HG03575 (cell line): ENCODE data around the gene PLAC1.

Experiments used
- ATAC-seq: cut with Tn5 transposase; IDR thresholded peaks from one replicate; pipeline ENCODE4 v1.9.1; 2021; ENCODE audit not compliant: unreplicated experiment, insufficient number of reproducible peaks, low FRiP score; ENCODE audit errors: extremely low read depth

PLAC1 gene

DNA sequence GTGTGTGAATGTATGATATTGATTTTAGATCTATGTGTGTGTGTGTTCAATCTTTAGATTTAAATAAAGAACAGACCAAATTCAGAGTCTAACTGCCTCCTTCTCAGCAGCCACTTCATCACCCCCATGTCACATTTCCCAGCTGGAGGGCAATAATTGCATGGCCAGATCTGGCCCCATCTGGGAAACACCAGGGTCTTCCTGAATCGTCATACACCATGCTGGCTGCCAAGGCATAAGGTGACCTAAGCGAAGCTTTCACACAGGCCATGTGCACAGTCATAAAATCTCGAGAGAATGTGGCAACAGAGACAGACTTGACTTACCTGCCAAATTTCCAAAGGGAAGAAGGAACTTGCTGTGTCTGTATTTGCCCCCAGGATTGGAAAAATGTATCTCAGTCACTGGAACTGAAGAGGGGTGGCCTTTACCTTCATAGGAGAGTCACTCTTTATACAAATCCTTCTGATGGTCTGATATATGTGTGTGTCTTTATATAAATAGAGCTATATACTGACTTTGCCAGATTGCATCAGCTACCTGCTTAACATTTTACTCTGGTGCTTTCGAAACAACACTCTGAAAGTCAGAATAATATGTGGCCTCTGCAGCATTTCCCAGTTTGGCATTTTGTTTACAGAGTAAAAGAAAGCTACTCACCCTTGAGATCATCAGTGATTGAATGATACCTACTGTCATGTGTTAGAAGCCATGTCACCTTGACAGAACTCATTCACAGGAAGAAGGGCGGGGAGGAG, at the start of gene PLAC1:
PLAC1 (minus strand) TSS at position 470 of the 758 bp plus-strand sequence. CDS start 91,789 bp downstream, outside the sequence.
- no peak for ATAC-seq

DNA sequence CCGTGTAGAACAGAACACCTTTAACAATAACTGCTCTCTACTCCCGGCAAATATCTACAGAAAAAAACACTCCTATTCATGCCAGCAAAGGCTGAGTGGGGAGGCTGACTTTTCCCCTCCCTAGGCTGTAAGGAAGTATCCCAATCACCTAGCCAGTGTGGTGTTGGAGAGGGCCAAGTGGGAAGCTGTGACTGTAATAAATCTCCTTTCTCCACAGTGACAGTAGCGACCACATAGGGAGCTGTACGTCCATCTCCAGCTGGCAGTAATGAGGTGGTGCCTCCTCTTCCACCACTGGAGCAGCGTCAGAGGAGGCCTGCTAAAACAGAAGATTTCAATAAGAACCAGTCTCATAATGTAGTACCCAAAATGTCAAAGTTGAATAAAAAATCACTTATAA, 47.9 kb upstream of the PLAC1 start:
- no peak for ATAC-seq

DNA sequence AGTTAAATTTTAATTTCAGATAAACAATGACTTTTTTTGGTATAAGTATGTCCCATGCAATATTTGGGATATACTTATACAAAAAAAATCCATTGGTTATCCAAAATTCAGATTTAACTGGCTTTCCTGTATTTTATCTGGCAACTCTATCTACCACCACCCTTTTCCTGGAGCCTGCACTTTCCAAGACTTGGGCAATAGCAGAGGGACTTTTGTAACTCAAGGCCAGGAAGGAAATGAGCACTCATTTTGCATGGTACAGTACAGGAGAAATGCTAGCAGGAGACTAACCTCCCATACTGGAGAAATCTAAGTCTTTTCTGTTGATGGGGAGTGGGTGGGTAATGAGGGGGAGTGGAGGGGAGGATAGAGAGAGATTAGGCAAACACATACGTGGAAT, 37.7 kb upstream of the PLAC1 start:
- ATAC-seq, result no peak

- no peak for ATAC-seq
These were observed 36.4 kb upstream of the PLAC1 start for GRCh38 chrX:134694333-134695322.

GRCh38 chrX:134693644-134694043, 35.4 kb upstream of the PLAC1 start:
- no peak for ATAC-seq

GRCh38 chrX:134692990-134693389, 34.7 kb upstream of the PLAC1 start:
- ATAC-seq, result no peak

DNA sequence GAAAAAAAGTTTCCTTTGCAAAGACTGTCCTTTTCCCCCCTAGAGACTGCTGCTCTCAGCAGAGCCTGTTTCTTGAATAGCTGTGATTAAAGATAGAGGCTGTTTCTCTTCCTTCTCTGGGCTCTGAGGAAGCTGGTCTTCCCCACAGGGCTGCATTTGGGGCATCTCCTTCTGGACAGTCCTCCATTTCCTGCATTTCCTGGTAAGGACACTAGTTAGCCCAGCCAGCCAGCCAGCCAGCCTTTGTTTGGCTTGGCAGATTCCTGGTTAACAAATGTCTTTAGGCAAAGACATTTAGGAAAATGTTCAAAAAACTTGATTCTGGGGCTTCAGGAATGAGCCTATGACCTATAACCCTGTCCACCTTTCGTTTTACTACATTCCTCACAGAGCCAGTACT, 34.0 kb upstream of the PLAC1 start:
- ATAC-seq, result no peak

DNA sequence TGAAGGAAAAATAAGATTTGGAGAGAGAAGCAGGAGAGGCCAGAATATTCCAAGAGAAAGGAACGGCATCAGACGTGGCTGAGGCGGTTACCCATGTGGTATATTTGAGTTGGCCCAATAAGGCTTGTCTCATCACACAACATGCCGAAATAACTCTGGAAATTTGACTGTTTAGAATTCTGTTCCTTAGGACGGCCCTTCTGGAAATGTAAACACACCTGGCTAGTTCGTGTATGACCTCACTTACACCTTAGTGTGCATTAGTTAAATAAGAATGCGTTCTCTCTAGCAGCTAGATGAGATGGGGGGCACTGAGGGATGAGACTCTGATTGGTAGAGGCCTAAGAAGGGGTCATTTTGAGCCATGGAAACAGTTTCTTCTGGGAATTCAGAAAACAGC, 33.2 kb upstream of the PLAC1 start:
- no peak for ATAC-seq

DNA sequence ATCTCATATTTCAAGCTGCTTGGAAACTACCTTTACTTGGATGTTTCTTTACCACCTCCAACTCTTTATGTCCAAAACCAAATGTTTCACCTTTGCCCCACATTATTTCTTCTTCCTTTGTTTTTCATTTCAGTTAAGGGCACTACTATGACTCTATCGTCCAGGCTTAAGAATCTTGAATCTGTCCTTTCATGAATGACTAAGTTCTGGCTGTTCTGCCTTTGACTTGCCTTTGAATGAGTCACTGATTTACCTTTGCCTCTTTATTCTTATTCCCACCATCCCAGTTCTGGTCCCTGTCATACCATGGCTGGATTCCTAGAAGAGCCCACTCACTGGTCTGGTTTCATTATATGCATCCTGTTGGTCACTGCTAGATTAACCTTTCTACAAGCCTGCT, 30.6 kb upstream of the PLAC1 start:
- ATAC-seq, result no peak

DNA sequence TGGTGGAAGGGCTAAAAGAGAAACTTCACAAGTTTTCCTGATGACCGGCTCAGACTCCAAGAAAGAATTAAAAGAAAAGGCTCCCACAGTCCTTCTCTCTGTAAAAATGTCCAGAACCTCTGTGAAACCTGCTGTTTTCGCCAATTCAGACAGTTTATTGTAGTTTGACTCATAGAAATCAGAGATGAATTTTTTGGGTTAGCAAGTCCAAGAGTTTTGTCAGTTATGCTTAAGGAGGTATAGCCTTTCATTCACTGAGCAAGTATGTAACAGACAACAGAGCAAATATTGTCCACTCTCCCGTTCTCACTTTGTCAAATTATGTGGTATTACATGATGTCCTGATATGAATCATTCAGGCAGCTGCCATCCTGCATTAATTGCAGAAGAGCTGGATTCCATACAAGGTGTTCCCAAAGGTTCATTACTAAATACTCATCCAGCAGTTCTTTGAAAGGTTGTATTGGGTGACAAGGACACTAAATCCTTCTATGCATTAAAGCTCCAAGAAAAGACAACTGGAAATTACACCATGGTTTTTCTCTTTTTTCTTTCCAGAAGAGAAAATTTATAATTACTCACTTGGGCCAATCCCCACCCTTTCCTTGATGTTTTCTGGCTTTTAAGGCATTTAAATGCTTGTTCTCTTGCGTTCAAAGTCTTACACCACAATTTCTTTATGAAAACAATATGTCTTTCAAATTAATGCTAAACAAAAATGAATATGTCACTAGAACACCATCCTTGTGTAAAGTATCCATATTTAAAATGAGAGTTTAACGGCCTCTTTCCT, 30.0 kb upstream of the PLAC1 start:
- no peak for ATAC-seq

- ATAC-seq, result no peak
These were observed 27.4 kb upstream of the PLAC1 start for GRCh38 chrX:134685668-134686067.

- ATAC-seq, result no peak
These were observed 26.7 kb upstream of the PLAC1 start for GRCh38 chrX:134684956-134685355.

GRCh38 chrX:134683351-134684005, 25.2 kb upstream of the PLAC1 start:
- no peak for ATAC-seq

GRCh38 chrX:134682081-134682480, 23.8 kb upstream of the PLAC1 start:
- no peak for ATAC-seq

DNA sequence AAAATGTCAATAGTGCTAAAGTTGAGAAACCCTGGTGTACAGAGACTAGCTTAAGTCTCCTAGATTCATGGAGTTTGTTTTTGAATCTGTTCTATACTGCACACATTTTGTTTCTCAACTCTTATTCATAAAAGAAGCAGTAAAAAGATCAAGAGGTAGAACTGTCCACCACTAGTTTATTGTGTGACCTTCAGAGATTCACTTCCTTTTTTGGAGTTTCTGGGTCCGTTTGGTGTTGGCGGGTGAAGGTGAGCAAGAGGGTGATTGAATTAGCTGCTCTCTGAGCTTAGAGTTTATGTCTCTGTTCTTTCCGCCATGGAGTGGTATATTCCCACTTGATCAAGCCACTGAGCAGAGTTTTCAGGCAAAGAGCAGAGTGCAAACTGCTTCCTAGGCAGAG, 21.4 kb upstream of the PLAC1 start:
- ATAC-seq, result no peak

DNA sequence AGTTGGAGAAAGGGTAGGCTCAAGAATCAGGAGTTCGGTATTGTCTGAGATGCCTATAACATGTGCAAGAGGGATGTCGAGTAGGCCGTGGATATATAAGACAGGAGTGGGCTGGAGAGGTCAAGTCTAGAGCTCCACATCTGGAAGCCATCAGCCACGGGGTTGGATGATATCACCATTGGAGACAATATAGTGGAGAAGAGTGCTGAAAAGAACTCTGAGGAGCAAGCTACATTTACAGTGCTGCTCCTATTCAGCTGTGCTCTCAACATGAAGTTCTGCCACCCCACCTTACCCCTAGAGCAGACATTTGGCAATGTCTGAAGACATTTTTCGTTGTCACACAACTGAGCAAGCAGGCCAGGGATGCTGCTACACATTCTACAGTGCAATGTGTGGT, 20.9 kb upstream of the PLAC1 start:
- no peak for ATAC-seq

- ATAC-seq, result no peak
These were observed 19.1 kb upstream of the PLAC1 start for GRCh38 chrX:134677332-134677731.

- no peak for ATAC-seq
These were observed 18.2 kb upstream of the PLAC1 start for GRCh38 chrX:134676436-134676835.

DNA sequence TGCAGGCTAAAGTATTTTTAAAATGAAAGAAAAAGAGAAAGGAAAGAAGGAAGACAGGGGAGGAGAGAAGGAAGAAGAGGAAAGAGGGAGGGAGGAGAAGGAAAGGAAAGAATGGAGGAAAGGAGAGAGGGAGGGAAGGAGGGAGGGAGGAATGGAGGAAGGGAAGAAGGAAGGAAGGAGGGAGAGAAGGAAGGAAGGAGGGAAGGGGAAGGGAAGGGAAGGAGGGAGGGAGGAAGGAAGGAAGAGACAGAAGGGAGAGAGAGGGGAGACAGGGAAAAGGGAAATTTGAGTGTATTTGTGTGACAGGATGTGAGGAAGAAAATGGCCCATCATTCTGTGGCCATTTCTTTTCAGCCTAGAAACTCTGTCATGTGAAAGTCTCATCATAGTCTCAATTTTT, 14.9 kb upstream of the PLAC1 start:
- ATAC-seq, result no peak
